ENCODE measurements around the gene TCF7L2. TPM values are rescaled to one million over a fixed set of nuclear protein-coding genes. Genes with fewer than 3 reads are reported as not detected.

The TCF7L2 gene
- total and polyA plus RNA-seq, 9 of the 15 experiments (the other 6 are each of a cell fraction or from before 2014, with no cell fraction given): 0.32 to 2.8 (median 0.92) TPM

GRCh38 chr10:113085776-113086175 is 135.7 kb downstream of the TCF7L2 start (continued):
- TF ChIP-seq, protein P1, sequence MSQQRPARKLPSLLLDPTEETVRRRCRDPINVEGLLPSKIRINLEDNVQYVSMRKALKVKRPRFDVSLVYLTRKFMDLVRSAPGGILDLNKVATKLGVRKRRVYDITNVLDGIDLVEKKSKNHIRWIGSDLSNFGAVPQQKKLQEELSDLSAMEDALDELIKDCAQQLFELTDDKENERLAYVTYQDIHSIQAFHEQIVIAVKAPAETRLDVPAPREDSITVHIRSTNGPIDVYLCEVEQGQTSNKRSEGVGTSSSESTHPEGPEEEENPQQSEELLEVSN (IDR thresholded peaks at IDR 0.05; ENCODE audit: borderline replicate concordance in 1 of 2, extremely low read depth in 1 of 2, insufficient read depth in 1 of 2, insufficient read length in 1 of 2, low read depth in 1 of 2, low read length in 1 of 2, poor library complexity in 1 of 2, severe bottlenecking in 1 of 2): no peak
- TF ChIP-seq CBX3 (IDR thresholded peaks at IDR 0.05; ENCODE audit: borderline replicate concordance in 1 of 2, low read length in 2 of 2) (no peak), RBM15 (IDR thresholded peaks at IDR 0.05; ENCODE audit: insufficient read depth, low read length) (no peak), BCL6 (CRISPR knock-in tag; IDR thresholded peaks at IDR 0.05) (no peak), FUS (optimal IDR thresholded peaks at IDR 0.05; ENCODE audit: low read depth, low read length) (no peak), MAX (CRISPR knock-in tag; IDR thresholded peaks at IDR 0.05) (no peak), PHB (CRISPR knock-in tag; IDR thresholded peaks at IDR 0.05) (no peak), POU5F1 (IDR thresholded peaks at IDR 0.05; ENCODE audit: borderline replicate concordance, low read depth, low read length, partially characterized antibody) (no peak), RBFOX2 (IDR thresholded peaks at IDR 0.05; ENCODE audit: low read depth, low read length) (no peak), FOXA3 (CRISPR knock-in tag; conservative IDR thresholded peaks at IDR 0.05 in 1 of 2, IDR thresholded peaks at IDR 0.05 in 1 of 2) (no peak), MECOM (CRISPR knock-in tag; IDR thresholded peaks at IDR 0.05) (no peak)
